K562 (cell line): ENCODE results near the gene CUEDC2. TPM values are rescaled to one million over a fixed set of nuclear protein-coding genes. Genes with fewer than 3 reads are reported as not detected.

Experiments used
- ATF6 ChIP-seq: sonication (generic); formaldehyde crosslinking; IDR thresholded peaks from 2 replicates; pipeline ENCODE4 v1.4.0; 2020; ENCODE audit warnings: mild to moderate bottlenecking, missing genetic modification reagents
- HSF4 ChIP-seq: fragments of 250-450 bp; sonication (Bioruptor Pico); IDR thresholded peaks from 2 replicates; pipeline ENCODE4 v2.1.2; 2022; ENCODE audit warnings: mild to moderate bottlenecking, moderate library complexity, borderline replicate concordance
- KDM4B ChIP-seq, 2 experiments: fragments of 450-650 bp in 1 of 2; sonication (generic) in 1 of 2; IDR thresholded peaks; 2 replicates each; pipeline ENCODE4 v1.6.1; 2016 to 2017; ENCODE audit warnings: borderline replicate concordance in 2 of 2, antibody characterized with exemption in 1 of 2, low read depth in 1 of 2, mild to moderate bottlenecking in 1 of 2
- MNT ChIP-seq, 2 experiments: fragments of 450-650 bp; conservative IDR thresholded peaks; 2 replicates each; pipeline ENCODE4 v1.6.1; 2017; ENCODE audit warnings: mild to moderate bottlenecking in 2 of 2, moderate library complexity in 2 of 2
- SAP30 ChIP-seq: fragments of 200-600 bp; sonication (generic); IDR thresholded peaks from 2 replicates; pipeline ENCODE4 v1.6.1; 2012; ENCODE audit warnings: borderline replicate concordance, low read depth, mild to moderate bottlenecking, moderate library complexity, low read length, control low read depth, inconsistent platforms; ENCODE audit not compliant: insufficient read depth, poor library complexity, severe bottlenecking
- SRF ChIP-seq, 2 experiments: fragments of 250-450, 450-650 bp in 1 of 2; sonication (Bioruptor Pico) in 1 of 2; sonication (generic) in 1 of 2; formaldehyde crosslinking; IDR thresholded peaks; 2 replicates each; pipeline versions ENCODE4 v1.5.0 to v1.5.1; 2020 to 2022; ENCODE audit warnings: mild to moderate bottlenecking in 1 of 2, missing genetic modification reagents in 1 of 2
- polyA plus RNA-seq, 8 experiments: library from polyadenylated mRNA; depleted of rRNA in 4 of 8; stranded (reverse) in 5 of 8; unstranded in 3 of 8; fragments of >200 nt; fragmentation: Nextera tagmentation in 2 of 8; fragmentation: Illumina TruSeq in 1 of 8; extraction: Ambion mirVana in 2 of 8; extraction: Trizol in 1 of 8; gene quantifications; 2 replicates each; pipeline versions ENCODE4 v1.2.1 to v1.2.3, GENCODE V29; 2011 to 2014; ENCODE audit warnings: inconsistent platforms in 1 of 8, missing spikeins in 1 of 8
- total RNA-seq, 7 experiments: library from RNA; depleted of rRNA in 6 of 7; stranded (reverse); fragments of >200 nt in 6 of 7; fragmentation: Illumina TruSeq in 2 of 7; extraction: Trizol in 2 of 7; gene quantifications; 2 replicates each; pipeline versions ENCODE4 v1.2.1 to v1.2.3, GENCODE V29; 2011 to 2021; ENCODE audit warnings: low replicate concordance in 1 of 7
- TF ChIP-seq, protein P1 (sequence below), 2 experiments: fragments of 450-650 bp; formaldehyde crosslinking in 1 of 2; IDR thresholded peaks; 2 replicates each; pipeline versions ENCODE4 v1.4.0 to v1.6.1; 2014 to 2020; ENCODE audit warnings: mild to moderate bottlenecking in 2 of 2, borderline replicate concordance in 1 of 2, low read depth in 1 of 2
- TF ChIP-seq, protein P2 (sequence below), 2 experiments: IDR thresholded peaks in 1 of 2; conservative IDR thresholded peaks in 1 of 2; 2 replicates each; pipeline ENCODE4 v1.6.1; 2016; ENCODE audit warnings: low read depth in 2 of 2, mild to moderate bottlenecking in 1 of 2, missing compliant biosample characterization in 1 of 2, missing genetic modification characterization in 1 of 2, moderate library complexity in 1 of 2

CUEDC2 gene
- total and polyA plus RNA-seq, 9 of the 15 experiments (the other 6 are each of a cell fraction or from before 2014, with no cell fraction given) = 8.5 to 48.9 (median 27.4) TPM

DNA sequence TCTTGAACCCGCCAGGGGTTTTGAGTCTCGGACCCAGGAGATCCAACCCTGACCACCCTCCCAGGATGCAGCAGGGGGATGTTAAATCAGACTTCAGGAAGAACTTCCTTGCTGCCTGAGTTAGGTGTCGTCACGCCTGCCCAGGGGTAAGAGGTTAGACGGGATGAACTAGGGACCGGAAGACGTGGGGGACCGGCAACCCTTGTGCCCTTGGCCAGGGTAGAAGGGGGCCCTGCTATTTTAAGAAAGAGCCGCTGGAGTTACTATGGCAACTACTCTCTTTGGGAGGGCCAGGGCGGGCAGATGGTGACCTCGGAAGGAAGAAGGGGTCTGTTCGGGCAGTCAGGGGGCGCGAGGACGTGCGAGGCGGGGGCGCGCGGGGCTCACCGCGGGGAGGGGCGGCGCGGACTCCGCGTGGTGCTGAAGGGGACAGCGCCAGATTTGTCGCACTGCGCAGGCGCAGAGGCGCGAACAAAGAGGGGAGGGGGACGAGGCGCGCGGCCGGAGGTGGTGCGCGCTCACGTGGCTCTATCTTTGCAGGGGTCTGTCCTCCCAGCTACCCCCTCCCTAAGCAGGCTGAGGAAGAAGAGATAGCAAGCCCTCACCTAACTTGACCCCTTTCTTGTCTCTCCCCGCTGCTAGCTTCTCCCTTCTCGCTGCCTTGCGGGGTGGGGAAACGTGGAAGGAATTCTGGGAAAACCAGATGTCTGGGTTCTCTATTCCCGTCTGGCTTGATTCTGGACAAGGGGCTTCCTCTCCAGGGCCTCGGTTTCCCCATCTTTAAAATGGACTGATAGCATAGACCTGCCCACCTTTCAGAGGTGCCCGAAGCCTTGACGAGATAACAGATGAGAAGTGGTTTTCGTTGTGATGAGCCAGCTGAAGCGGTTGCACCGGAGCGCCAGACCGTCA lies 12.8 kb downstream of the CUEDC2 start (continued):
- TF ChIP-seq, protein P1, sequence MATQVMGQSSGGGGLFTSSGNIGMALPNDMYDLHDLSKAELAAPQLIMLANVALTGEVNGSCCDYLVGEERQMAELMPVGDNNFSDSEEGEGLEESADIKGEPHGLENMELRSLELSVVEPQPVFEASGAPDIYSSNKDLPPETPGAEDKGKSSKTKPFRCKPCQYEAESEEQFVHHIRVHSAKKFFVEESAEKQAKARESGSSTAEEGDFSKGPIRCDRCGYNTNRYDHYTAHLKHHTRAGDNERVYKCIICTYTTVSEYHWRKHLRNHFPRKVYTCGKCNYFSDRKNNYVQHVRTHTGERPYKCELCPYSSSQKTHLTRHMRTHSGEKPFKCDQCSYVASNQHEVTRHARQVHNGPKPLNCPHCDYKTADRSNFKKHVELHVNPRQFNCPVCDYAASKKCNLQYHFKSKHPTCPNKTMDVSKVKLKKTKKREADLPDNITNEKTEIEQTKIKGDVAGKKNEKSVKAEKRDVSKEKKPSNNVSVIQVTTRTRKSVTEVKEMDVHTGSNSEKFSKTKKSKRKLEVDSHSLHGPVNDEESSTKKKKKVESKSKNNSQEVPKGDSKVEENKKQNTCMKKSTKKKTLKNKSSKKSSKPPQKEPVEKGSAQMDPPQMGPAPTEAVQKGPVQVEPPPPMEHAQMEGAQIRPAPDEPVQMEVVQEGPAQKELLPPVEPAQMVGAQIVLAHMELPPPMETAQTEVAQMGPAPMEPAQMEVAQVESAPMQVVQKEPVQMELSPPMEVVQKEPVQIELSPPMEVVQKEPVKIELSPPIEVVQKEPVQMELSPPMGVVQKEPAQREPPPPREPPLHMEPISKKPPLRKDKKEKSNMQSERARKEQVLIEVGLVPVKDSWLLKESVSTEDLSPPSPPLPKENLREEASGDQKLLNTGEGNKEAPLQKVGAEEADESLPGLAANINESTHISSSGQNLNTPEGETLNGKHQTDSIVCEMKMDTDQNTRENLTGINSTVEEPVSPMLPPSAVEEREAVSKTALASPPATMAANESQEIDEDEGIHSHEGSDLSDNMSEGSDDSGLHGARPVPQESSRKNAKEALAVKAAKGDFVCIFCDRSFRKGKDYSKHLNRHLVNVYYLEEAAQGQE (IDR thresholded peaks at IDR 0.05; ENCODE audit: borderline replicate concordance) = peak; percentile 98
- TF ChIP-seq, protein P1 (CRISPR knock-in tag; IDR thresholded peaks at IDR 0.05; ENCODE audit: low read depth) = peak; percentile 97
- no peak for TF ChIP-seq SRF (CRISPR knock-in tag; IDR thresholded peaks at IDR 0.05)
- TF ChIP-seq, protein P2, sequence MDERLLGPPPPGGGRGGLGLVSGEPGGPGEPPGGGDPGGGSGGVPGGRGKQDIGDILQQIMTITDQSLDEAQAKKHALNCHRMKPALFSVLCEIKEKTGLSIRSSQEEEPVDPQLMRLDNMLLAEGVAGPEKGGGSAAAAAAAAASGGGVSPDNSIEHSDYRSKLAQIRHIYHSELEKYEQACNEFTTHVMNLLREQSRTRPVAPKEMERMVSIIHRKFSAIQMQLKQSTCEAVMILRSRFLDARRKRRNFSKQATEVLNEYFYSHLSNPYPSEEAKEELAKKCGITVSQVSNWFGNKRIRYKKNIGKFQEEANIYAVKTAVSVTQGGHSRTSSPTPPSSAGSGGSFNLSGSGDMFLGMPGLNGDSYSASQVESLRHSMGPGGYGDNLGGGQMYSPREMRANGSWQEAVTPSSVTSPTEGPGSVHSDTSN (CRISPR knock-in tag; IDR thresholded peaks at IDR 0.05; ENCODE audit: low read depth) = no peak
- TF ChIP-seq, protein P2 (tag; conservative IDR thresholded peaks at IDR 0.05; ENCODE audit: low read depth) = no peak
- peak; percentile 55 to 72; a peak in 3 of 4 replicates for TF ChIP-seq MNT (conservative IDR thresholded peaks at IDR 0.05)
- no peak for TF ChIP-seq KDM4B (IDR thresholded peaks at IDR 0.05; ENCODE audit: borderline replicate concordance in 2 of 2, low read depth in 1 of 2)
- no peak for TF ChIP-seq HSF4 (CRISPR knock-in tag)
- TF ChIP-seq ATF6 = 0 out of 2 replicates have a peak, but pooled peaks have one; percentile 24
- TF ChIP-seq SAP30 = peak; percentile 23
